Measurements from ENCODE around the gene CATSPER2. TPM values are rescaled to one million over a fixed set of nuclear protein-coding genes. Genes with fewer than 3 reads are reported as not detected.
"Not testable (repeated sequence)": the region's sequence is repeated elsewhere in the genome, so short reads cannot be mapped to it uniquely, and the experiment has no call there.

CATSPER2 gene
- total RNA-seq, 2 donors from 2014 or later = 5.4 to 7.8 TPM

DNA sequence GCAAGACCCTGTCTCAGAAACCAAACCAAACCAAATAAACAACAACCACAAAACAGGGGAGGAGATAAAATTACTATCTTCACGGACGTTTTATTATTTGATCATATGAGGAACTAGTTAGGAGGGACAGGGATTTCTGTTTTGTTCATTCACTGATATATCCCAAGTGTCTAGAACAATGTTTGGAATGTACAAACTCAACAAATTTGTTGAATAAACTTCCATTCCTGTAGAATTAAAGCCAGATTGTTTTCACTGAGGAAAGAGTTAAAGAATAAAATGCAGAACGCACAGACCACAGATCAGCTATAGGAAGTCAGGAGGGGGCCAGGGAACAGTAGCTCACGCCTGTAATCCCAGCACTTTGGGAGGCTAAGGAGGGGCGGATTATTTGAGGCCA, 23.5 kb downstream of the CATSPER2 start:
- Mint-ChIP-seq H3K4me1 (peaks cover 2% of the 10 kb centered on the region), H3K27me3 (peaks cover 14% of the 10 kb centered on the region)

GRCh38 chr15:43622068-43622799, 26.4 kb downstream of the CATSPER2 start:
- DNase-seq; H3K4me1 Mint-ChIP-seq; H3K4me3 Mint-ChIP-seq; H3K36me3 Mint-ChIP-seq (ENCODE audit: low read depth); H3K27ac Mint-ChIP-seq; ATAC-seq; H3K9me3 ChIP-seq (ENCODE audit: control insufficient read depth, low read length, poor library complexity, severe bottlenecking): not testable (repeated sequence)
- H3K27me3 Mint-ChIP-seq = peaks cover 25% of the 10 kb centered on the region

More for the DNA sequence above, 23.5 kb downstream of the CATSPER2 start:
- H3K9me3 ChIP-seq (ENCODE audit: control insufficient read depth, low read length, poor library complexity, severe bottlenecking) = no peaks in the 10 kb centered on the region
- Mint-ChIP-seq H3K36me3 (ENCODE audit: low read depth) (peaks cover 3% of the 10 kb centered on the region), H3K27ac (no peak overlapping the region), H3K4me3 (no peak overlapping the region)
- DNase-seq = no peak
- no peak for ATAC-seq

GRCh38 chr15:43618700-43619099, 29.9 kb downstream of the CATSPER2 start, which contains the start of gene STRC:
TSS of gene STRC (minus strand) at chr15:43618800. CDS start at chr15:43618722, 78 bp downstream.
- not testable (repeated sequence) for DNase-seq; H3K9me3 ChIP-seq (ENCODE audit: control insufficient read depth, low read length, poor library complexity, severe bottlenecking); ATAC-seq; H3K27ac Mint-ChIP-seq; H3K4me1 Mint-ChIP-seq; H3K4me3 Mint-ChIP-seq; H3K36me3 Mint-ChIP-seq (ENCODE audit: low read depth)
- H3K27me3 Mint-ChIP-seq = peaks cover 15% of the 10 kb centered on the region

GRCh38 chr15:43617750-43618149, 30.9 kb downstream of the CATSPER2 start:
- not testable (repeated sequence) for H3K4me3 Mint-ChIP-seq; H3K27ac Mint-ChIP-seq; H3K4me1 Mint-ChIP-seq; ATAC-seq; DNase-seq; H3K36me3 Mint-ChIP-seq (ENCODE audit: low read depth); H3K9me3 ChIP-seq (ENCODE audit: control insufficient read depth, low read length, poor library complexity, severe bottlenecking)
- peaks cover 15% of the 10 kb centered on the region for H3K27me3 Mint-ChIP-seq

- not testable (repeated sequence) for H3K27ac Mint-ChIP-seq, H3K4me3 Mint-ChIP-seq, ATAC-seq
Observed at GRCh38 chr15:43602233-43602632, 46.4 kb downstream of the CATSPER2 start.

GRCh38 chr15:43600200-43600599, 48.4 kb downstream of the CATSPER2 start:
- H3K4me3 Mint-ChIP-seq; H3K27ac Mint-ChIP-seq; H3K4me1 Mint-ChIP-seq; ATAC-seq; H3K36me3 Mint-ChIP-seq (ENCODE audit: low read depth); H3K9me3 ChIP-seq (ENCODE audit: control insufficient read depth, low read length, poor library complexity, severe bottlenecking); DNase-seq: not testable (repeated sequence)
- H3K27me3 Mint-ChIP-seq = peaks cover 52% of the 10 kb centered on the region

More at GRCh38 chr15:43602233-43602632, 46.4 kb downstream of the CATSPER2 start:
- H3K4me1 Mint-ChIP-seq; DNase-seq; H3K36me3 Mint-ChIP-seq (ENCODE audit: low read depth); H3K9me3 ChIP-seq (ENCODE audit: control insufficient read depth, low read length, poor library complexity, severe bottlenecking): not testable (repeated sequence)
- peaks cover 44% of the 10 kb centered on the region for H3K27me3 Mint-ChIP-seq

GRCh38 chr15:43599131-43599530, 49.5 kb downstream of the CATSPER2 start:
- ATAC-seq; H3K36me3 Mint-ChIP-seq (ENCODE audit: low read depth); H3K4me3 Mint-ChIP-seq; H3K4me1 Mint-ChIP-seq; H3K9me3 ChIP-seq (ENCODE audit: control insufficient read depth, low read length, poor library complexity, severe bottlenecking); DNase-seq; H3K27ac Mint-ChIP-seq: not testable (repeated sequence)
- peaks cover 45% of the 10 kb centered on the region for H3K27me3 Mint-ChIP-seq

DNA sequence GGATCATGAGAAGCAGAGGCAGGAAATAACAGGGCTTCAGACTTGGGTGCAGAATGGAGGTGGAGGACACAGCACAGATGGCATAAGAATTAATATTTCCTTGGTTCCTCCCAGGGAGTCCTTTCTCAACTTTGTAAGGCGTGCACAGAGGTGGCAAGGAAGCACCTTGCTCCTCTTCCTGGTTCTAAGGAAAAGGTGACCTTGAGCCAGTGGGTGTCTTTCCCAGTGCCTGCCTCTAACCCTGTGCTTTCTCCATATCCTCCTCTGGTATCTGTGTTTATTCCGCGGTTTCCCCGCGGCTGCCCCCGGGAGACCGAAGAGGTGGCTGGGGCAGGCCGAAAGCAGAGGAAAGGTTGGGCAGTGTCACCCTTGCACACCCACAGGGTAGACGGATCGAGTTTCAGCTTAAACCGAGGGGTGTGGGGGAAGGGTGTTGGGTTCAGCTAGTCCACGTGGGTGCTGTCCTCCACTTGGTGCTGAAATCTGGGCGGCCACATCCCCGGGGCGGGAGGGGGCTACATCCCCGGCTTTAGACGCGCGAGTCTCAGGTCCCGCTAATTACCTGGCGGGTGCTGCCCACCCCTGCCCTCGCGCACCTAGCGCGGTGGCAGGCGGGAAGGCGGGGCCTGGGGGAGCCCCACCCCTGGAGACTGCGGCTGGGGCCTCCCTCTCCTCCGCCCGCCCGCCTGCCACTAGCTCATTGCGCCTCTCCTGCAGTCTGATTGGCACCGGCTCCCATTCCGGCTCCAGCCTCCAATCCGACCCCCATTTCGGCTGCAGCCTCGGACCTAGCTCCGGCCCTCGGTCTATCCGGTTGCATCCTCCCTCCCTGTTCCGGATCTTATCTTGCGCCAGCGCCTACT, 55.1 kb downstream of the CATSPER2 start, which contains the start of gene CKMT1B:
Gene CKMT1B, plus strand, starts transcription at position 700 of the 863 bp plus-strand sequence. CDS start 192 bp downstream, outside the sequence.
- peak; percentile 15 for ATAC-seq
- peaks cover 18% of the 10 kb centered on the region for H3K27me3 Mint-ChIP-seq
- H3K4me3 Mint-ChIP-seq; DNase-seq; H3K4me1 Mint-ChIP-seq; H3K36me3 Mint-ChIP-seq (ENCODE audit: low read depth); H3K9me3 ChIP-seq (ENCODE audit: control insufficient read depth, low read length, poor library complexity, severe bottlenecking); H3K27ac Mint-ChIP-seq: not testable (repeated sequence)

- H3K4me1 Mint-ChIP-seq; H3K36me3 Mint-ChIP-seq (ENCODE audit: low read depth); H3K9me3 ChIP-seq (ENCODE audit: control insufficient read depth, low read length, poor library complexity, severe bottlenecking); H3K4me3 Mint-ChIP-seq; ATAC-seq; H3K27ac Mint-ChIP-seq; DNase-seq: not testable (repeated sequence)
- peaks cover 14% of the 10 kb centered on the region for H3K27me3 Mint-ChIP-seq
Observed at GRCh38 chr15:43592841-43593240, 55.8 kb downstream of the CATSPER2 start.

GRCh38 chr15:43589778-43590466, 58.7 kb downstream of the CATSPER2 start, which contains the start of gene PPIP5K1:
TSS of gene PPIP5K1 (minus strand) at chr15:43590208. CDS start at chr15:43584504, 5,704 bp downstream.
- H3K9me3 ChIP-seq (ENCODE audit: control insufficient read depth, low read length, poor library complexity, severe bottlenecking); H3K36me3 Mint-ChIP-seq (ENCODE audit: low read depth); H3K4me1 Mint-ChIP-seq; DNase-seq; H3K27me3 Mint-ChIP-seq; H3K4me3 Mint-ChIP-seq; H3K27ac Mint-ChIP-seq: not testable (repeated sequence)
- ATAC-seq = peak; percentile 98
